HL-60 (cell line): ENCODE data around the gene EFCAB14.

Experiments
- DNase-seq, 2 experiments: peaks; one replicate each; pipeline ENCODE4 v3.0.0-alpha.2; 2010 to 2020; ENCODE audit warnings: low read depth in 1 of 2, low spot score in 1 of 2
- H3K27ac ChIP-seq: fragments of 250-450 bp; sonication (Bioruptor Pico); replicated peaks from 2 replicates; pipeline ENCODE4 v1.5.1; 2020; ENCODE audit warnings: mild to moderate bottlenecking, moderate library complexity
- H3K27me3 ChIP-seq: fragments of 250-450 bp; sonication (Bioruptor Pico); 2 replicates; pipeline ENCODE4 v1.5.1; 2021; ENCODE audit warnings: mild to moderate bottlenecking, moderate library complexity; ENCODE audit not compliant: insufficient read depth, poor library complexity, severe bottlenecking
- H3K4me3 ChIP-seq: replicated peaks from 2 replicates; pipeline ENCODE4 v1.5.1; 2011; ENCODE audit warnings: mild to moderate bottlenecking, control low read depth, low read length; ENCODE audit not compliant: insufficient read depth
- GABPA ChIP-seq: IDR thresholded peaks from 2 replicates; pipeline ENCODE4 v1.6.1; 2012; ENCODE audit warnings: low read depth
- POLR2AphosphoS5 ChIP-seq: IDR thresholded peaks from 2 replicates; pipeline ENCODE4 v1.6.1; 2012; ENCODE audit warnings: low read depth
- SPI1 ChIP-seq: IDR thresholded peaks from 2 replicates; pipeline ENCODE4 v1.6.1; 2012; ENCODE audit warnings: low read depth, mild to moderate bottlenecking, borderline replicate concordance
- TF ChIP-seq, protein P1 (sequence below): IDR thresholded peaks from one replicate; pipeline ENCODE4 v1.5.1; 2011; ENCODE audit warnings: low read length, control low read depth, inconsistent platforms; ENCODE audit not compliant: insufficient read depth
- TF ChIP-seq, protein P2 (sequence below): IDR thresholded peaks from 2 replicates; pipeline ENCODE4 v1.6.1; 2012; ENCODE audit warnings: low read depth; ENCODE audit not compliant: insufficient replicate concordance

EFCAB14 gene

DNA sequence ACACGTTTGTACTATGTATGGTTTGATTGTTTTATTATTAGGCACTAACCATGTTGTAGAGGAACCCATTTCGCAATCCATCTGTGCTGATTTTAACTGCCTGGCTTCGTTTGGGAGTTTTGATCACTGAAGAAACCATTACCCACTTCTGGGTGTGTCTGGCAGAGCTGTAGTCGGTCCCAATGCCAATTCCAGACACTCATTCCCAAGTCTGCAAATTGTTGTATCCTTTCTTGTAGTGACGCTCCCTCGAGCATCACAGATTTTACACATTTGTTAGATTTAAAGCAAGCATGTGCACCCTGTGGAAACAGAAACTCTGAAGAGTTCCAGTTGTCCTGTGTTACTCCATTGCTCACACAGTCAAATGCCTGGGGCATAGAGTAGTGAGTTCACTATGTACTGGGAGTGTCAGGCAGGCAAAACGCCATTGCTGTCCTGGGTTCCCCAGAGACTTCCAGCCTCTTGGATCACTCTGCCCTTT, 31.0 kb upstream of the EFCAB14 start:
- TF ChIP-seq, protein P1, sequence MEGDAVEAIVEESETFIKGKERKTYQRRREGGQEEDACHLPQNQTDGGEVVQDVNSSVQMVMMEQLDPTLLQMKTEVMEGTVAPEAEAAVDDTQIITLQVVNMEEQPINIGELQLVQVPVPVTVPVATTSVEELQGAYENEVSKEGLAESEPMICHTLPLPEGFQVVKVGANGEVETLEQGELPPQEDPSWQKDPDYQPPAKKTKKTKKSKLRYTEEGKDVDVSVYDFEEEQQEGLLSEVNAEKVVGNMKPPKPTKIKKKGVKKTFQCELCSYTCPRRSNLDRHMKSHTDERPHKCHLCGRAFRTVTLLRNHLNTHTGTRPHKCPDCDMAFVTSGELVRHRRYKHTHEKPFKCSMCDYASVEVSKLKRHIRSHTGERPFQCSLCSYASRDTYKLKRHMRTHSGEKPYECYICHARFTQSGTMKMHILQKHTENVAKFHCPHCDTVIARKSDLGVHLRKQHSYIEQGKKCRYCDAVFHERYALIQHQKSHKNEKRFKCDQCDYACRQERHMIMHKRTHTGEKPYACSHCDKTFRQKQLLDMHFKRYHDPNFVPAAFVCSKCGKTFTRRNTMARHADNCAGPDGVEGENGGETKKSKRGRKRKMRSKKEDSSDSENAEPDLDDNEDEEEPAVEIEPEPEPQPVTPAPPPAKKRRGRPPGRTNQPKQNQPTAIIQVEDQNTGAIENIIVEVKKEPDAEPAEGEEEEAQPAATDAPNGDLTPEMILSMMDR = no peak
- TF ChIP-seq GABPA (no peak), POLR2AphosphoS5 (no peak), SPI1 (no peak)
- TF ChIP-seq, protein P2, sequence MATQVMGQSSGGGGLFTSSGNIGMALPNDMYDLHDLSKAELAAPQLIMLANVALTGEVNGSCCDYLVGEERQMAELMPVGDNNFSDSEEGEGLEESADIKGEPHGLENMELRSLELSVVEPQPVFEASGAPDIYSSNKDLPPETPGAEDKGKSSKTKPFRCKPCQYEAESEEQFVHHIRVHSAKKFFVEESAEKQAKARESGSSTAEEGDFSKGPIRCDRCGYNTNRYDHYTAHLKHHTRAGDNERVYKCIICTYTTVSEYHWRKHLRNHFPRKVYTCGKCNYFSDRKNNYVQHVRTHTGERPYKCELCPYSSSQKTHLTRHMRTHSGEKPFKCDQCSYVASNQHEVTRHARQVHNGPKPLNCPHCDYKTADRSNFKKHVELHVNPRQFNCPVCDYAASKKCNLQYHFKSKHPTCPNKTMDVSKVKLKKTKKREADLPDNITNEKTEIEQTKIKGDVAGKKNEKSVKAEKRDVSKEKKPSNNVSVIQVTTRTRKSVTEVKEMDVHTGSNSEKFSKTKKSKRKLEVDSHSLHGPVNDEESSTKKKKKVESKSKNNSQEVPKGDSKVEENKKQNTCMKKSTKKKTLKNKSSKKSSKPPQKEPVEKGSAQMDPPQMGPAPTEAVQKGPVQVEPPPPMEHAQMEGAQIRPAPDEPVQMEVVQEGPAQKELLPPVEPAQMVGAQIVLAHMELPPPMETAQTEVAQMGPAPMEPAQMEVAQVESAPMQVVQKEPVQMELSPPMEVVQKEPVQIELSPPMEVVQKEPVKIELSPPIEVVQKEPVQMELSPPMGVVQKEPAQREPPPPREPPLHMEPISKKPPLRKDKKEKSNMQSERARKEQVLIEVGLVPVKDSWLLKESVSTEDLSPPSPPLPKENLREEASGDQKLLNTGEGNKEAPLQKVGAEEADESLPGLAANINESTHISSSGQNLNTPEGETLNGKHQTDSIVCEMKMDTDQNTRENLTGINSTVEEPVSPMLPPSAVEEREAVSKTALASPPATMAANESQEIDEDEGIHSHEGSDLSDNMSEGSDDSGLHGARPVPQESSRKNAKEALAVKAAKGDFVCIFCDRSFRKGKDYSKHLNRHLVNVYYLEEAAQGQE = no peak
- DNase-seq = no peak
- Histone ChIP-seq H3K4me3 (no peak overlapping the region), H3K27me3 (no peaks in the 10 kb centered on the region), H3K27ac (no peak overlapping the region)

DNA sequence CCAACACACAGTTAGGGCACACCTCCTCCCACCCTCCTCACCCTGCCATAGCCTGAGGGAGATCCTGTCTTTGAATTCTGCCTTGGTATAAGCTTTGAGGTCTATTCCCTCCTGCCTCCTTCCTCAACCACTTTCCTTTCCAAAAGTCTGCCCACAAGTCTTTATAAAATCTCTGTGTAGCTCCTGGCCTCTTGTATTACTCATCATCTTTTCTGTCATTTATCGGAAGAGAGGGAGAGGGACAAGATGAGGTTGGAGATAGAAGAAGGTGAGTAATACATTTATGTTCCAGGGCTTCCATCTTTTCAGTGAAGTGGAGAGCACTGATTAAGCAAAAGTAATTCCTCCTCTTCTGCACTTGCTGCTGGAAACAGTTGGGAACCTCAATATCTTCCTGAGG, 30.5 kb upstream of the EFCAB14 start:
- no peak for TF ChIP-seq SPI1
- TF ChIP-seq, protein P1 = no peak
- TF ChIP-seq, protein P2 = no peak
- Histone ChIP-seq H3K4me3 (no peak overlapping the region), H3K27ac (no peak overlapping the region), H3K27me3 (no peaks in the 10 kb centered on the region)
- no peak for DNase-seq

DNA sequence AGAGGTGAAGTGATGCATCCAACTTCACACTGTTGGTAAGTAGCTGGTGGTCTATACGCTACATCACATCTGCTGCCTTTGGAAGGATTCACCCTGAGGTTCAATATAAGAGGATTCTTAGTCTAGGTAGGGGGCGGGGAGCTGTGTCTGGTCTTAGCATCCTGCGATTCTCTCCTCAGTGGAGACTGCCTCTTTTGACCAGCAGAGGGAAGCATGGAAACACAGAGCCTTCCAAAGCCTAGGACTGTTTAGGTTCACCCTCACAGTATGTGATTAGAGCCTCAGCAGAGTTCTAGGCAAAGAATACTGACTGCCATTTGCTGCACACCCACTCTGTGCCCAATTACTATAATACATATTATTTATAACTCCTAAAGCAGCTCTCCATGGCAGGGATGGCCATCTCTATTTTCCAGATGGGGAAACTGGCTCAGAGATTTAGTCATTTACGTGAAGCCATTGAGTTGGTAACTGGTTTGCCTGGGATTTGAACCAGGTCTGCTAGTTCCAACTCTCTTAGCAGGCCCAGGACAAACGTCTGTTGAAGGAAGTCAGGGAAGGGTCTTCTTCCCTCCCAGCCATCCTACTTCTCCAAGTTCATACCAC, 28.9 kb upstream of the EFCAB14 start:
- TF ChIP-seq, protein P2 = no peak
- TF ChIP-seq SPI1 = no peak
- TF ChIP-seq POLR2AphosphoS5 = no peak
- TF ChIP-seq GABPA = no peak
- TF ChIP-seq, protein P1 = no peak
- DNase-seq = peak in 1 of 2 experiments; percentile 35

More for the DNA sequence above, 28.9 kb upstream of the EFCAB14 start:
- H3K27ac ChIP-seq = no peak overlapping the region
- no peak overlapping the region for H3K4me3 ChIP-seq
- no peaks in the 10 kb centered on the region for H3K27me3 ChIP-seq
